ENCODE measurements around the gene APOBR.

GRCh38 chr16:28538733-28539596, 44.5 kb downstream of the APOBR start, which contains the start of gene NUPR1:
- TF ChIP-seq CTCF (IDR thresholded peaks at IDR 0.05) (no peak), POLR2A (IDR thresholded peaks at IDR 0.05) (peak in 1 of 2 donors; percentile 82), POLR2AphosphoS5 (IDR thresholded peaks at IDR 0.05; ENCODE audit: insufficient read depth in 1 of 2, low read depth in 1 of 2) (peak; percentile 97 to 99)

Measured in vagina (tissue), 2 donors.